GM19240 (cell line): ENCODE measurements around the gene DCC.

Experiments used
- DNase-seq: peaks from one replicate; pipeline ENCODE4 v3.0.0; 2011; ENCODE audit warnings: low spot score; ENCODE audit not compliant: insufficient read length

DCC gene

GRCh38 chr18:52426041-52426440 lies 86.0 kb downstream of the DCC start:
- no peak for DNase-seq

DNA sequence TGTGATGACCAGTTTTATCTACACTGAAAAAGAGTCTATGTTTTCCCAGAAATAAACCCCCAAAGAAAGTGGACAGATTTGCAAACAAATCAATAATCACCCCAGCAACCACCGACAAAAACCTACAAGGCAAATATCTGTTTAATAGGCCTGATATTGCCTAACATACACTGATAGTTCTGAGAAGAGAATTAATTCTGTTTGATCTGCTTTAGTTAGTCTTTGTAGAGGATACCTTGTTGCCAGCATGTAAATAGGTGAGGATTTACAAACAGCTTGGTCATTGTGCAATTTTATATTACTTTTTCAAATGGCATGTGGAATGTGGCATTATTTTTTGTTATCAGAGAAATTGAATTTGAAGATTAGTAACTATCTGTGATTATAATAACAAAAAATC lies 86.5 kb downstream of the DCC start:
- DNase-seq, result no peak

- DNase-seq, result no peak
Observed at GRCh38 chr18:52427521-52428175, 87.7 kb downstream of the DCC start.

GRCh38 chr18:52431683-52432082 lies 91.7 kb downstream of the DCC start:
- no peak for DNase-seq

DNA sequence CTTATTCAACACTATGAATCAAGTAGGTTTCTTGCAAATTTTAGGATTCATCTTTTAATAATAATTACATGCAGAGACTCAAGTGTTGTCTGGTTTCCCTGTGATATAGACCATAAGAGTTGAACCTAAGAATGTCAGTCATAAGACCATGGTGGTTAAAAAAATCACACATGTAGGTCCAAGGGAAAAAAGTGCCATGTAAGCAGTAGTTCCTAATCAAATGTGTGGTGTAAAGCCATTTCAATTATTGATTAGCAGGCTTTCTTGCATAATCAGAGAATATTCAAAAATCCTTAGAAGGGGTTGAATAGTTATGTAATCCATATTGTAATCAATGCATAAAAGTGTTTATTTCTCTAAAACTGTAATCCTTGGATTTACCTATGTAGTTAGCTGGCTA lies 93.8 kb downstream of the DCC start:
- DNase-seq, result no peak

DNA sequence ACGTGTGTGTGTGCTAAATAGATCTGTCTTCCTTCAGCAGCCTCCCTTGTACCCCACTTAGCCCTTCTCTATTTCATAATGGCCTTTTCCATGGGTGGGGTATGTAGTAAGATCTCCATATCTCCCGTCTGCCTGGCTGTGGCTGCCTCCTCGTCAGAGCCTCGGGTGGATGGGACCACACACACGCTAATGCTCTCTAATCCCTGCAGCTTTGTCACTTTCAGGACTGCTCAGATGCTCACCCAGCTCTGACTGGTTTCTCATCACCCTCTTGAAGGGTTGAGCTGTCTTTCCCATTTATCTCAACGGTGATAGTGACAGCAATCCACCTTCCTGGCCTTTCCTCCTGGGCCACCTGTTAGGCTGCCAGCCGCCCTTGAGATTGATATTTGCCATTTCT lies 95.3 kb downstream of the DCC start:
- no peak for DNase-seq

GRCh38 chr18:52437161-52437560 lies 97.2 kb downstream of the DCC start:
- no peak for DNase-seq

DNA sequence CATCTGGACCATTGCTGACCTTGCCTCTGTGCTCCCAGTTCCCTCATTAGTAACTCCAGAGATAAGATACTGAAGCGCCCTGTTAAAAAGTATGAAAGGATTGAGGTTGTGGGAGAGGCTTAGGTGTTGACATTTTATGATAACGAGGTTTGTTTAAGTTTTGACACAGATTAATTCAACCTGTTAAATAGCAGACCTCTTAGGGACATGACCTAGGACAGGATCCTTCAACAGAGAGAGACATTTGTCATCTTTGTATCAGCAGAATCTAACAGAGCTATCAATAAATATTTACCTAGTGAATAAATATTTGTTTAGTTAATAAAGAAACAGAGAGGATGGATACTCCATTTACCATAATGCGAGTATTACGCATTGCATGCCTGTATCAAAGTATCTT lies 99.5 kb downstream of the DCC start:
- DNase-seq, result no peak

GRCh38 chr18:52441794-52442193 lies 101.8 kb downstream of the DCC start:
- no peak for DNase-seq

DNA sequence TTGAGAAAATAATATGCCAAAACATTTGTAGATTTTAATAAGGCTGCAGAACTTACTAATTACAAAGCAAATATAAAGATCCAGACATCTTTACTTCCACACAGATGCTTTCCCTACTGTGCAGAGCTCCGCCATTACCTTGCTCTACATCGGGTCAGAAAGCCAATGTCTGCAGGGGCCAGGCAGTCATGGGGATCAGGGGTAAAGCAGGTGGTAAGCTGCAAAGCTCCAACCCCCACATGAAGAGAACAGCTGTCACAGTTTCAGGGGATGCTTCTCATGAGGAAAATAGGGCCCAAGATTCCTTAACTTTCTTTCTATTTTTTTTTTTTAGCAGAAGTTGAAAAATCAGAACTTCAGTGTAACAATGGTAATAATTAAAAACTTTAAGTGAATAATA lies 102.7 kb downstream of the DCC start:
- DNase-seq, result no peak

DNA sequence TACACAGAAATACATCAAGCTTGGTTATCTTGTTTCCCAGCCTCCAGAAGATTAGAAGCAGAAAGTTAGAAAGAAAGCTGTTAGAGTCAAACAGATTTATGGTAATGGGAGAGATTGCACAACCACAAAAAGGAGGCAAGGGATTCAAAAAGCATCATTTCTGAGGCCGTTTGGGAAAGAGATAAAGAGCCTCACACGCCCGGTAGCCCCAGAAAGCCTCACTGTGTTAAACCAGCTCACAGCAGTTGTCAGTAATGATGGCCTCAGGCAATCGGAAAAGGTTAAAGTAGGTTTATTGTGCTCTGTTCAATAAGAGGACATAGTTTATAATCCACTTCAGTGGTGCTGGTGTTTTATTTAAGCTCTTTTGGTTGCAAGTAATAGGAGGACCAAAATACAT lies 111.3 kb downstream of the DCC start:
- no peak for DNase-seq

- no peak for DNase-seq
Observed at GRCh38 chr18:52451851-52452250, 111.9 kb downstream of the DCC start.

GRCh38 chr18:52452427-52452826 lies 112.4 kb downstream of the DCC start:
- no peak for DNase-seq

DNA sequence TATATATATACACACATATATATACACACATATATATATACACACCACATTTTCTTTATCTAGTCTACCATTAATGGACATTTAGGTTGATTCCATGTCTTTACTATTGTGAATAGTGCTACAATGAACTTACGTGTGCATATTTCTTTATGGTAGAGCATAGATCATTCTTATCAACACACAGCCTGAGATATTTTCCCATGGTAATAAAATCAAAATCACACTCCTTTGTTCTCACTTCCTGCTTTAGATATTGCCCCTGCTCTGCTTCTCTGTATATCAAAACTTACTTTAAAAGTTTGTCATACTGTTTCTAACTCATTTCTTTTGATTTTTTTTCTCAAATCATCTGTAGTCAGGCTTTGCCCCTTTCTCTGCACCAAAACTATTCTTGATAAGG lies 119.9 kb downstream of the DCC start:
- DNase-seq, result no peak

- DNase-seq, result no peak
Observed at GRCh38 chr18:52462853-52463252, 122.9 kb downstream of the DCC start.

DNA sequence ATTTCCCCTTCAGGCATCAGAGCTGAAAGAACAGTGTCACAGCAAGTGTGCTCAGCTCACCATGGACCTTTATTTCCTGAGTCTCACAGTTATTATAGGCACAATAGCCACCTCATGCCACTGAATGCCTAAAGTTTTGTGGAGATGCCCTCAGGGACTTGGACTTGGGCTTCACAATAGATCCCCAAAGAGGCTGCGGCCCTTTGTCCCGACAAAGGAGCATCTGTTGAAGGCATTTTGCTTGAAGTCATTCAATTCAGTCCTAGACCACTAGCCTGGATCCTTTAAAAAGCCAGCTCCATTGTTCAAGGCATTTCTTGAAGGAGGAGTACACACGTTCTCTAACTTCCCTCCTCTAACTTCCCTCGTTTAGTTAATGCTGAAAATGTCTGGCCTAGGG lies 125.4 kb downstream of the DCC start:
- DNase-seq, result no peak

GRCh38 chr18:52468496-52468895 lies 128.5 kb downstream of the DCC start:
- DNase-seq, result no peak

DNA sequence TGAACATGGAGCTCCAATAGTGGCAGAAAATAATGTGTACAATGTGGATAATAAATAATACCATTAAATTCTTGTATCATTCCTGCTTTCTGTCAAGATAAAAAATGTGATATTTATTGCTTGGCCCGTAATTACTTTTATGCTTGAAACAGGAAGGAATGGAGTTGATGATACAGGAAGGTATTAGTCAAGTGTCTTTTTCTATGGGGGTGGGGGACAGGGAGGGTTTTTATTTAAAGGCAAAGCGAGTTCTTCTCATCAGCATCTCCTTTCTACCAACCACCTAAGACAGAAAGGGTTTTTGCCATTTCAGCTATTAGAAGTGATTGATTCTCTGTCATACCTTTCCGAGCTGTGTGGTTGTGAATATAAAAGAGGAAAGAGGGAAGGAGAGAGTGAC lies 135.3 kb downstream of the DCC start:
- DNase-seq, result no peak

- DNase-seq, result no peak
Observed at GRCh38 chr18:52481116-52481515, 141.1 kb downstream of the DCC start.

DNA sequence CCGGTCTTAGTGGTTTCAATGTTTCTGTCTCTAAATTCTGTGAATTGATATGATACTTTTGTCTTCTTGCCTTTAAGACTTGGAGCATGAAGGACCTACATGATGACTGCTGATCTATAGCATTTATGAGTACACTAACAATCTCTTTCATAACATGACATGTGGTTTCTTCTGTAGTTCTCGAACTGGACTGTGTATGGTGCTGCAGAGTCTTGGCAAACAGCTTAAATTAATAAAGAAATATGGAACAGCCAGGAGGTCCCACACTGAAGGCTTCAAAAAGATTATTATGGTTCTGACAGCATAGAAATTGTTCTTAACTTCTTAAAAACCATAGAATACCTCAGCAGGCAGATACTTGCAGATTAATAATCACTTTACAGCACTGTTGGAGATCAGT lies 145.0 kb downstream of the DCC start:
- DNase-seq, result no peak

DNA sequence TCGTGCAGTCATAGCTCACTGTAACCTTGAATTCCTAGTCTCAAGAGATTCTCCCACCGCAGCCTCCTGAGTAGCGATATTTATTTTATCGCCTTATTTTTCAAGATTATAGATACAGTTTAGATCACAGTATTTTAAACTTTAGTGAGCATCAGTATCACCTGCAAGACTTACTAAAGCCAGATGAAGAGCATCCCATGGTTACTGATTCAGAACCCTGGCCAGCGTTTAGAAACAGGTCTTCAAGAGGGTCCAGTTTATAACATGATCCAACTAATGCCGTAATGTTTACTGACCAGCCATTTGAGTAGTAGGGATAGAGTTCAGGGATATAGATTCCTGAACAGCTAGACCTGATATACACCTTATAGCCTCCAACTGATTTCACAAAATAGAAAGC lies 146.1 kb downstream of the DCC start:
- DNase-seq, result no peak

GRCh38 chr18:52489396-52490306 lies 149.7 kb downstream of the DCC start:
- no peak for DNase-seq

DNA sequence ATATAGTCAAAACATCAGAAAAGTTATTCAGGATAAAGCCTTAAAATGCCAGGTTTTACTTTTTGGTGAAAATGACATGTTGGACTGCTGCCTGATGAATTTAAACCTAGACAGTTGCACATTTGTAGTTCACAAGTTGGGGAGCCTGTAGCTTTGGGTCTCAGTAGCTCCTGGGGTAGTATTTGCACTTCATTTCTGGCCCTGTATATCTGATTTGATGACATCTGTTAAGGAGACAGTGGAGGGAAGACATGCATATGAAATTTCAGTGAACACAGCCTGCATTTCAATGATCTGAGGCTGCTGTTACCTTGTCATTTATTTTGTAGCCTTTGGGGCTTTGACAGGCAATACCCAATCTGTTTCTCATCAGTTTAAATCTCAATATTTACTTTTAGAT lies 156.4 kb downstream of the DCC start:
- DNase-seq, result no peak
